GM18502 (cell line): Measurements from ENCODE around the gene HAGHL.

Experiments used
- ATAC-seq: cut with Tn5 transposase; IDR thresholded peaks from one replicate; pipeline ENCODE4 v1.9.1; 2021; ENCODE audit warnings: mild to moderate bottlenecking; ENCODE audit not compliant: unreplicated experiment, poor library complexity

HAGHL gene, protein sequence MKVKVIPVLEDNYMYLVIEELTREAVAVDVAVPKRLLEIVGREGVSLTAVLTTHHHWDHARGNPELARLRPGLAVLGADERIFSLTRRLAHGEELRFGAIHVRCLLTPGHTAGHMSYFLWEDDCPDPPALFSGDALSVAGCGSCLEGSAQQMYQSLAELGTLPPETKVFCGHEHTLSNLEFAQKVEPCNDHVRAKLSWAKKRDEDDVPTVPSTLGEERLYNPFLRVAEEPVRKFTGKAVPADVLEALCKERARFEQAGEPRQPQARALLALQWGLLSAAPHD

DNA sequence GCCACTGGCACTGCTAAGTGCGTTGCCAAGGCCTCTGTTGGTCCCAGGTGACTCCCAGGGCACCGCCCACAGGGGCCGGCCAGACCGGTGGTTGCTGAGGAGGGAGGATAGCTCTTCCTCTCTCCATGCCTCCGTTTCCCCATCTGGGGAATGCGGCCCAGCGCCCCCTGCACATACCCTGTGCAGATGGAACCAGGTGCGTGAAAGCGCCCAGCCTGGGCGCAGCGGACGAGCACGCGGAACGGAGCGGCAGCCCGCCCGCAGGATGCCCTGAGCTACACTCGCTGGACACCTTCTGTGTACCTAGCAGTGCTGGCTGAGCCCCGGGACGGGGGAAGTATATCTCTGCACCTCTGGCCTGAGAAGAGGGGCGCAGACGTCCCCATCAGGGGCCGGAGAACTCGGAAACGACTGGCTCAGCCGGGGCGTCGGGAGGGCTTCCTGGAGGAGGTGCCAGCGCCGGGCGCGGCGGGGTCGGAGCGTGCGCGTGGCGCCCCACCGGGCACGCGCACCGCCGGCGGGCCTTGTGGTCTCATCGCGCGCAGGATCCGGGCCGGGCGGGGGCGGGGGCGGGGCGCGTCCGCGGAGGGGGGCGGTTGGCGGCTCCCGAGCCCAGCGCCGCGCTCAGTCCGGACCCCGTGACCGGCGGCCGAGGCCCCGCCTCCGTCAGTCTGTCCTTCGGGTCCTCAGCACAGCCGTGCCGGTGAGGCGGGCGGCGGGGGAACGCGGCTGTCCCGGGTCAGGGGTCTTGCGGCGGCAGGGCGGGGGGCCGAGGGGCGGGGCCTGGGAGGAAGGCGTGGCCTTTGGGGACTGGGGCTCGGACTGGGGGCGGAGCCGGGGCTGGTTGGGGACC is at the start of gene HAGHL, which contains the start of gene CCDC78:
HAGHL (plus strand) TSS at position 669 of the 853 bp plus-strand sequence. CDS start 404 bp downstream, outside the sequence.
CCDC78 (minus strand) TSS at position 6 of the 853 bp plus-strand sequence. CDS start 76 bp downstream, outside the sequence.
- no peak for ATAC-seq

DNA sequence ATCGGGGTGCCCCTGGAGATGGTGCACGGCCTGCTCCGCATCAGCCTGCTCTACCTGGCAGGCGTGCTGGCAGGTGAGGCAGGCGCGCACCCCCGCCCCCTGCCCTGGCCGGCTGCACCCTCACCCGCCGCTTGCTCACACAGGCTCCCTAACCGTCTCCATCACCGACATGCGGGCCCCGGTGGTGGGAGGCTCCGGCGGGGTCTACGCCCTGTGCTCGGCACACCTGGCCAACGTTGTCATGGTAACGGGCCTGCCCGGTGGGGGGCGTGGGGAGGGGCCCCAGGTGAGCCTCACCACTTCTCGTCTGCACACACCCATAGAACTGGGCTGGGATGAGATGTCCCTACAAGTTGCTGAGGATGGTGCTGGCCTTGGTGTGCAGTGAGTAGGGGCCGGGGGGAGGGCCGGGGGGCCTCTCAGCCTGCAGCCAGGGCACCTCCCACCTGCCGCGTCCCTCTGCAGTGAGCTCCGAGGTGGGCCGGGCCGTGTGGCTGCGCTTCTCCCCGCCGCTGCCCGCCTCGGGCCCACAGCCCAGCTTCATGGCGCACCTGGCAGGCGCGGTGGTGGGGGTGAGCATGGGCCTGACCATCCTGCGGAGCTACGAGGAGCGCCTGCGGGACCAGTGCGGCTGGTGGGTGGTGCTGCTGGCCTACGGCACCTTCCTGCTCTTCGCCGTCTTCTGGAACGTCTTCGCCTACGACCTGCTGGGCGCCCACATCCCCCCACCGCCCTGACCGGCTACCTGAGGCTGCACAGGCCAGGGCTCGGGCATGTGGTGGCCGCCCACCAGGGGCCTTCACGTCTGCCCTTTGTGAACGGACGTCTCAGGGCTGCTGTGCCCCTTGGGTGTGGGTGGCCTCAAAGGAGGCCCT is 49.4 kb upstream of the HAGHL start:
- no peak for ATAC-seq

DNA sequence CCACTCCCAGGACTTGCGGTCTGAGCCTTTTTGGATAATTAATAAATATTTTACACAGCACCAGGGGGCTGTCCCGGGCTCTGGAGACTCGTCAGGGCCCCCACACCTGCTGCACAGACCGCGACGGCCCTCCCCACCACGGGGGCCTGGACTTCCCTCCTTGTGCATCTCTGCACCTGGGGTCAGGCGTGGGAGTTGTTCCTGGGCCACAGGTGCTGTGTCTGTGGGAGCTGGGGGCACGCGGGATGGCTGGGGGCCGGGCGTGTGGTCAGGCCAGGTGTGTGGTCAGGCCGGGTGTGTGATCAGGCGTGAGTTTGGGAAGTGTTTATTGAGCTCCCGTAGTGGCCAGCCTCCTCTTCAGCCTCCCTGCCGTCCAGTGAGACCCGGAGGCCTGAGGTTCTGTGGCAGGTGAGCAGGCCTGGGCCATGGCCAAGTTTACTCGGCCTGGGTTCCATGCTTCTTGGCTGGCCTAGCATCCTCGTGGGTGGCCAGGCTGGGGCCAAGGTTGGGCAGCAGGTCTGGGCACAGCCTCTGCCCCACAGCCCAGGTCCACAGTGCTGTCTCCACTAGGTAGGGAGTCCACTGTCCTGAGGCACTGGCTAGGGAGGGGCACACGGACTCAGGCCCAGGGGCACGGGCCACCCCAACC is 48.6 kb upstream of the HAGHL start:
- no peak for ATAC-seq

DNA sequence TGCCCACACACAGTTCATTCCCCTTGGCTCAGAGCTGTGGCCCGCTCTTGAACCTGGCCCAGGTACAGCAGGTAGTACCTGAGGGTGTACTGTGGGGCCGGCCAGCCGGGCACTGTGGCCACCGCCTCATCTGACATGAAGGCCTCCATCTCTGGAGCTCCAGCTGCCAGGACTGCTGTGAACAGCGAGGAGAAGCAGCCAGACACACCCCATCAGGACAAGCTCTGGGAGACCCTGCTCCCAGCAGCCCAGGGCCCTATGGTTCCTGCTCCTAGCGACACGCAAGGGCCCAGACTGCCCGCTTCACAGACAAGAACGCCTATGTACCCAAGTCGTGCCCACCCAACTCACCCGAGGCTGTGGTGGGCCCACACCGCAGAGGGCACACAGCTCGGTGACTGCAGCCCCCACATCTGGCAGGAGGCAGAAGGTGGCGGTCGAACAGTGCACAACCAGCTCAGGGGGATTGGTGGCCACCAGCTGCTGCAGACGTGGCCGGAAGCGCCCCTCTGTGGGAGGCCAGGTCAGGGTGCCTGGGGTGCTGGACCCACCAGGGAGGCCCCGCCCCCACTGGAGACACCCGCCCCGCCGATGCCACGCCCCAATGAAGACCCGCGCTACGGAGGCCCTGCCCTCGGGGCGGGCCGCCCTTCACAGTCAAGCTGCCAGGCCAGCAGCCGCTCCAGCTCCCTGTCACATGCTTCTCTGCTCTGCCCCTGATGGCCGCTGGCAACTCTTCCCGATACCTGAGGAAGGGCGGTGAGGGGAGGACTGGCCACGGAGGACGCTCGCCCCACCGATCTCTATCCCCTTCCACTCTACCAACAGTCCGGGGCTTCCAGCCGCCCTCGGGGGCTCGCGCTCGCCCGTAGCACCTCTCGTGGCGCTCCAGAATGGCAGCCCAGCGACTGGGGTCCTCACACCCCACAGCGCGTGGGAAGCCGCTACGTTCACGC is 47.8 kb upstream of the HAGHL start:
- no peak for ATAC-seq

DNA sequence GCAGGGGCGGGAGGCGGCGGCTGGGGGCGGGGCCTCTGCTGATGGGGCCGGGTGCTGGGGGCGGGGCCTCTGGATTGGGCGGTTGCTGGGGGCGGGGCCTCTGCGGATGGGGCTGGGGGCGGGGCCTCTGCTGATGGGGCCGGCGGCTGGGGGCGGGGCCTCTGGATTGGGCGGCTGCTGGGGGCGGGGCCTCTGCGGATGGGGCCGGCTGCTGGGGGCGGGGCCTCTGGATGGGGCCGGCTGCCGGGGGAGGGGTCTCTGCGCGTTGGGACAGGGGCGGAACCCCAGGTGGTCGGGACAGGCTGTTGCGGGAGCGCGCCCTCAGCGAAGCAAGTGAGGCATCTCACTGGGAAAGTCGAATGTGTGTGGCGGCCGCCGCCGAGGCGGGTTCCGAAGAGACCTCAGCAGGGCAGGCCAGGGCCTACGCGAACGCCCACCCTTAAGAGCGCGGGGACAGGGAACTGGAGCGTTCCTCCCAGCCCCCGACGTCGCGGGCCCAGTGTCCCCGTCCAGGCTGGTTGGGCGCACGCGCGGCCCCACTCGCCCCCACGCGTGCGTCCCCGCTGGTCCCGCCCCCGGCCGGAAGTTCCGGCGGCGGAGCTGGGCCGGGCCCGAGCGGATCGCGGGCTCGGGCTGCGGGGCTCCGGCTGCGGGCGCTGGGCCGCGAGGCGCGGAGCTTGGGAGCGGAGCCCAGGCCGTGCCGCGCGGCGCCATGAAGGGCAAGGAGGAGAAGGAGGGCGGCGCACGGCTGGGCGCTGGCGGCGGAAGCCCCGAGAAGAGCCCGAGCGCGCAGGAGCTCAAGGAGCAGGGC is 46.9 kb upstream of the HAGHL start, which contains the start of gene STUB1:
STUB1 (plus strand) TSS at position 597 of the 811 bp plus-strand sequence; CDS start at position 713, 116 bp downstream.
- ATAC-seq: peak; percentile 41

DNA sequence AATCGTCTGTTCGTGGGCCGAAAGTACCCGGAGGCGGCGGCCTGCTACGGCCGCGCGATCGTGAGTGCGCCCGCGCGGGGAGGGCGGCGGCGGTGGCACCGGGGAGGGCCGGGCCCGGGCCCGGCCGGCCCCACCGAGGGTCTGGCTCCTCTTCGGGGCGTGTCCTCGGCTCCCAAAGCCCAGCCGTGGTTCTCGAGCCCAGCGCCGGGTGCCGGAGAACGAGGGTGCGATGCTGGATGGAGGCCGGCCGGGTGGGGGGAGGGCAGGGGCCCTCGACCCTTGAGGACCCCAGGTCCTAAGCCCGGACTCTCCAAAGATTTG is 46.3 kb upstream of the HAGHL start:
- ATAC-seq: no peak

DNA sequence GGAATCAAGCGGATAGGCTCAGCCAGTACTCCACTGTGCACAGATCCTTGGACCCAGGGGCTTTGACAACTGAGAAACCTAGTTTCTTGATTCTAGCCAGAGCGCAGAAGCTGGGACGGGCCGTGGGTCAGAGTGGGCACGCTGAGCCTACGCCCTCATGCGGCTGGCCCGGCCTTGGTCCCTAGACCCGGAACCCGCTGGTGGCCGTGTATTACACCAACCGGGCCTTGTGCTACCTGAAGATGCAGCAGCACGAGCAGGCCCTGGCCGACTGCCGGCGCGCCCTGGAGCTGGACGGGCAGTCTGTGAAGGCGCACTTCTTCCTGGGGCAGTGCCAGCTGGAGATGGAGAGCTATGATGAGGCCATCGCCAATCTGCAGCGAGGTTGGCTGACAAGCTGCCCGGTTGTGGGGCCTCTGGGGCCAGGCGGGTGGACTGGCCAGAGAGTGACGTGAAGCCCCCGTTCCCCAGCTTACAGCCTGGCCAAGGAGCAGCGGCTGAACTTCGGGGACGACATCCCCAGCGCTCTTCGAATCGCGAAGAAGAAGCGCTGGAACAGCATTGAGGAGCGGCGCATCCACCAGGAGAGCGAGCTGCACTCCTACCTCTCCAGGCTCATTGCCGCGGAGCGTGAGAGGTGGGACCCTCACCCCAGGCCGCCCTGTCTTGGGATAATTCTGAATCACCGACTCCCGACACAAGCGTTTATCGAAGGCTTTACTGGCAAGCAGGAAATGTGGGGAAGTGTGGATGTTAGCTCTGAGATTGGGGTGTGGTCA is 45.8 kb upstream of the HAGHL start:
- no peak for ATAC-seq

DNA sequence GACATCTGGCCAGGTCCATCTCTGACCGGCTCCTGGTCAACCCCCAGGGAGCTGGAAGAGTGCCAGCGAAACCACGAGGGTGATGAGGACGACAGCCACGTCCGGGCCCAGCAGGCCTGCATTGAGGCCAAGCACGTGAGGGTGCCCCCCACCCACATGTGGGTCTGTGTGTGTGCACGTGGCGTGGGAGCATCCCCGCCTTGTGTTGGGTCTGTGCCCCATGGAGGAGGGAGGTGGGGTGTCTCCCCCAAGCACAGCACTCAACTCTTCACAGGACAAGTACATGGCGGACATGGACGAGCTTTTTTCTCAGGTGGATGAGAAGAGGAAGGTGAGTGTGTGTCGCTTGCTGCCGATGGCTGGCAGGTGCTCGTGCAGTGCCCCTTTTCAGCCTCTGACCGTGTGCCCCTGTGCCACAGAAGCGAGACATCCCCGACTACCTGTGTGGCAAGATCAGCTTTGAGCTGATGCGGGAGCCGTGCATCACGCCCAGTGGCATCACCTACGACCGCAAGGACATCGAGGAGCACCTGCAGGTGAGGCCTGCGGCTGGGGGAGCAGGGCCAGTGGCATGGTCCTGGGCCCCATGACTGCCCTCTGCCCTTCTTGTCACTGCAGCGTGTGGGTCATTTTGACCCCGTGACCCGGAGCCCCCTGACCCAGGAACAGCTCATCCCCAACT is 45.0 kb upstream of the HAGHL start:
- no peak for ATAC-seq

DNA sequence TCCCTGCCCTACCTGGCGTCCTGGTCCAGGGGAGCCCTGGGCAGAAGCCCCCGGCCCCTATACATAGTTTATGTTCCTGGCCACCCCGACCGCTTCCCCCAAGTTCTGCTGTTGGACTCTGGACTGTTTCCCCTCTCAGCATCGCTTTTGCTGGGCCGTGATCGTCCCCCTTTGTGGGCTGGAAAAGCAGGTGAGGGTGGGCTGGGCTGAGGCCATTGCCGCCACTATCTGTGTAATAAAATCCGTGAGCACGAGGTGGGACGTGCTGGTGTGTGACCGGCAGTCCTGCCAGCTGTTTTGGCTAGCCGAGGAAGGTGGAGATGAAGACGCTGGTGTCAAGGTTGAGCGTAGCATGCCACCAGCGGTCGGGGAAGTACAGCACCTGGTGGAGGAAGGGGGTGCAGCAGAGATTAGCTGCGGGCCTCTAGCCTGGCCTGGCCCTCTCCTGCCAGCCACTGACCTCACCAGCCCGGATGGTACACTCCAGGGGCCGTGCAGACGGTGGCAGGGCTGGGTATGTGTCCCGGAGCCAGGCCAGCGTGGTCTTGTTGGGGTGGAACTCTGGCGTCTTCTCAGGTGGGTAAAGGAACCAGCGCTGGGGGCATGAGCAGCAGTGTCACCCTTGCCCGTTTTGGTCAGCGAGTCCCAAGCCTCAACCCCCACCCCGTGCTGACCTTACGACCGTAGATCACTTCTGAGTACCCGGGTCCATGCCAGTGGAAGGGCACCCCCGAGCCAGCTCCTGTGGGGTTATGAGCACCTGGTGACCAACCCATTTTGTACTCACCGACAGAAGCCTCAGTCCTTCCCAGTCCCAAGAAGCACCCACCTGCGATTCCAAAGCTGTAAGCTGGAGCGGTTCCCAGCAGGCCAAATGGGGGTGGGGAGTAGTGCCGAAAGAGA is 44.2 kb upstream of the HAGHL start:
- no peak for ATAC-seq

DNA sequence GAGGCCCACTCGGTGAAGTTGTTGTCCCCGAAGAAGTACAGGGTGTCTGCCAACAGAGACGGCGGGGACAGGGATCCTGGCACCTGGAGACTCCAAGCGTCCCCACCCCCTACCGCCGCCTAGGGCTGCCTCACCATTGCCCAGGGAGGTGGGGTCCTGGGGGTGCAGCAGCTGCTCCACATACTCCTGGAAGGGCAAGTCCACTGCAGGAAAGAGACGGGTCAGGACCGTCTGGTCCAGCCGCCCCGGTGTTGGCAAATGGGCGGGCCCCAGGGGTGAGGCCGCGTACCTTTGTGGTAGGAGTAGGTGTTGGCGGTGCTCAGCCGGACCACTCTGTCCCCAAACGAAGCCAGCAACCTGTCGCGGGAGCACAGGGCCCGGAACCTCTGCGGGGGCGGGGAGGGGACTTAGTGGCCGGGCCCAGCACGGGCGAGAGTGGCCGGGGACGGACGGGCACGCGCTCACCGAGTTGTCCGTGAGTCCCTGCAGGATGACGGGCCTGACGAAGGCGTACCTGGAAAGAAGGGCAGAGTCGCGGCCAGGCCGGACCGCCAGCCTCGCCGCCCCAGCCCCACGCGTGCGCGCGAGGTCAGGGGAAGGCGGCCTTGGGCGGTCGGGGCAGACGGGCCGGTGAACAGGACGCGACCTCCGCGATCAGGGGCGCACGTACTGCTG is 43.4 kb upstream of the HAGHL start:
- ATAC-seq: no peak

DNA sequence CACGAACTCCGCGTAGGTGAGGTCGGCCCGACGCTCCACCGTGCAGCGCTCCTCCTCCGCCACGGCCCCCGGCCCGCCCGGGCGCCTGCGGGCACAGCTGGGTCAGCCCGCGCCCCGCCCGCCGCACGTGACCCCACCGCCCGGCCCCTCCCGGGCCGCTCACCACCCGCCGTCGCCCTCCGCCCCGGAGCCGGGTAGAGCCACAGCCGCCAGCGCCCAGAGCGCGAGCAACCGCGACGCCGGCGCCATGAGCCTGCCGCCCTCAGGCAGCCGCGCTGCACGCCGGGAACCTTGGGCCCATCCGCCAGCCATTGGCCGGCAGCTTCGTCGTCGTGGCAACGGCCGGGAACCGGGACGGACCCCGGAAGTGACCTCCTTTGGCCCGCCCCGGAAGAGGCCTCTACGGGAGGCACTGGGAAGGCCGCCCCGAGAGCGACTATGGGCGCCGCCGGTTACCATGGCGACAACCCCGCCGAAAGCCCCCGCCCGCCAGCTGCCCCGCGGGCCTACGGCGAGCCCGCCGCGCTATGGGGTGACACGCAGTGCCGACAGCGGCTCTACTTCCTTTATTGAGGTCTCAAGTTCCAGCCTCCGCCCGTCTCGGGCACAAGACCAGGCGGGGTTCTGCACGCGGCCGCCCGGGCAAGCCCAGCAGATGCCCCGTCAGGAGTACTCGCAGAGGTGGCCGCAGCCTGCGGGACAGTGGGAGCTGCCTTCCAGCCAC is 42.7 kb upstream of the HAGHL start, which contains the start of gene JMJD8:
JMJD8 (minus strand) TSS at position 264 of the 724 bp plus-strand sequence; CDS start at position 249, 15 bp downstream.
- ATAC-seq: peak; percentile 68

DNA sequence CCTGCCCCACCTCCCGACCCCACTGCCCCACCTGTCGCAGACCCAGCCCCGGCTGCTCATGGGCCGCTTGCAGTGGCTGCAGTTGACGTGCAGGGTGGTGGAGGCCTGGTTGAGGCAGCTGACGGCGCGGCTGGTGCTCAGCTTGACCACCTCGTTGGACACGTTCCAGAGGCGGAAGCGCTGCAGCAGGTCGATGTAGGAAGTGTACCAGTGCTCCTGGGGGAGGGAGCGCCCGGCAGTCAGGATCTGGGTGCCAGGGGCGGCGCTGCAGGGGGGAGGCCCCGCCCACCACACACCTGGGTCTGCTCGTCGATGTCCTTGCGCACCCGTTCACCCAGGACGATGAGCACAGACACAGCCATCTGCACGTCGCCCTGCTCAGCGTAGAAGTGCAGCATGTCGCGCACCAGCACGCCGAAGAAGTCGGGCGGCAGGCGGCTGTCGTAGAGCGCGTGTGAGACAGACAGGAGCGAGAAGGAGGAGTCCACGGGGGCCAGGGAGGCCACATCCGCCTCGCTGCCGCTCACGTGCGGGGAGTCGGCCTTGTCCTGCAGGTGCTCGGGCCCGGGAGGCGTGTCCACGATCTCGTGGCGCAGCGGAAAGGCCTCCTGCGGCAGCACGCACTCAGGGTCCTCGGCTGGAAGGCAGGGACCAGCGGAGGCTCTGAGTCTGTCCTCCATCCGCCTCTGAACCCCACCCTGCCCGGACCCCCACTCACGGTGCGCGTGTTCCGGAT is 41.8 kb upstream of the HAGHL start:
- ATAC-seq: no peak

DNA sequence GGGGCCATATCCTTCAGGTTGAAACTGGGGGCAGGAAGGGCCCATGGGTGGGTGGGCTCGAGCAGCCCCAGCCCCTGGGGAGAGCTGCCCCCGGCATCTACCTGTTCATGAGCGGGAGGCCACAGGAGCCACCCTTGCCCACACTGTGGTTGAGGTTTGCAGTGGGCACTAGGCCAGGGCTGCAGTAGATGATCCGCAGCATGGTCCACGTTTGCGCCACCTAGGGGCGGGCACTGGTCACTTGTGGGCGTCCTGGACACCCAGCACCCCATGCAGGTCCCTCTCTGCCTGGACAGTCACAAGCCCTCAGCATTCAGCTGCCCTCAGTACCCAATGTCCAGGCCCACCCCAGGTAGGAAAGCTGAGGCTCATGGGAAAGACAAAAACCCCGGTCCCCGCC is 40.9 kb upstream of the HAGHL start:
- ATAC-seq: no peak
